C4-2B (cell line): ENCODE data around the gene BIN2.

Experiments
- ZFX ChIP-seq: fragments of 450-650 bp; IDR thresholded peaks from 2 replicates; pipeline ENCODE4 v1.6.1; 2017
- TF ChIP-seq, protein P1 (sequence below): fragments of 450-650 bp; conservative IDR thresholded peaks from 2 replicates; pipeline ENCODE4 v1.5.1; 2017; ENCODE audit warnings: mild to moderate bottlenecking

DNA sequence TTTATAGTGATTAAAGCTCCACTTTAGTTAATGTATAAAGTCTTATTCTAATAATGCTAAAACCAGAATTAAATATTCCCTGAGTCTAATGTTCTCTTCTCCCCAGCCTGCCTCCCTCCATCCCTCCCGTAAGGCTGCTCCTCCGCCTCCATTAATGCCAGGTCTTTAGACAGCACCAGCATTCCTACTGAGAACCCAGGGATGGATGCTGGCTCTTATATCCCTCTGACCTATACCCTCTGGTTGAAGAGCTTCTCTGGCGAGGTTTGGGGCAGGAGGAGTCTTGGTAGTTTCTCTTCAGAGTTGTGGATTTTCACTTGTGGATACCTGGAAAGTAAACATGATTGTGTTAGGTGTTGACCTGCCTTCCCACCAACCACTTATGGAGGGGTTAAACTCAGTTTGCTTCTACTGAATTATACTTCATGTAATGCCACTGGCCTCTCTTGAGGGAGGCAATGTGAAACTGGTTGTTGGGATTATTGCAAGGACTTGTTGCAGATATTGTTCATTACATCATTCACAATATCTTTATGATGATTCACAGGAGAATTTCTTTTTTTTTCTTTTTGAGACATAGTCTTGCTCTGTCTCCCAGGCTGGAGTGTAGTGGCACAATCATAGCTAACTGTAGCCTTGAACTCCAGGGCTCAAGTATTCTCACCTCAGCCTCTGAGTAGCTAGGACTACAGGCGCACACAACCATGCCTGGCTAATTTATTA is 42.6 kb downstream of the BIN2 start:
- TF ChIP-seq, protein P1, sequence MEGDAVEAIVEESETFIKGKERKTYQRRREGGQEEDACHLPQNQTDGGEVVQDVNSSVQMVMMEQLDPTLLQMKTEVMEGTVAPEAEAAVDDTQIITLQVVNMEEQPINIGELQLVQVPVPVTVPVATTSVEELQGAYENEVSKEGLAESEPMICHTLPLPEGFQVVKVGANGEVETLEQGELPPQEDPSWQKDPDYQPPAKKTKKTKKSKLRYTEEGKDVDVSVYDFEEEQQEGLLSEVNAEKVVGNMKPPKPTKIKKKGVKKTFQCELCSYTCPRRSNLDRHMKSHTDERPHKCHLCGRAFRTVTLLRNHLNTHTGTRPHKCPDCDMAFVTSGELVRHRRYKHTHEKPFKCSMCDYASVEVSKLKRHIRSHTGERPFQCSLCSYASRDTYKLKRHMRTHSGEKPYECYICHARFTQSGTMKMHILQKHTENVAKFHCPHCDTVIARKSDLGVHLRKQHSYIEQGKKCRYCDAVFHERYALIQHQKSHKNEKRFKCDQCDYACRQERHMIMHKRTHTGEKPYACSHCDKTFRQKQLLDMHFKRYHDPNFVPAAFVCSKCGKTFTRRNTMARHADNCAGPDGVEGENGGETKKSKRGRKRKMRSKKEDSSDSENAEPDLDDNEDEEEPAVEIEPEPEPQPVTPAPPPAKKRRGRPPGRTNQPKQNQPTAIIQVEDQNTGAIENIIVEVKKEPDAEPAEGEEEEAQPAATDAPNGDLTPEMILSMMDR = no peak
- no peak for TF ChIP-seq ZFX
